Mucosa of rectum (tissue), 2 donors: Measurements from ENCODE around the gene RXRB.
A peak's percentile ranks its signal among the peaks of the same experiment; 100 is the strongest.

Source experiments
- H3K27ac ChIP-seq, 2 donors: one replicate each; pipeline ENCODE4 v1.7.0; 2013; ENCODE audit warnings: inconsistent platforms in 2 of 2, low read depth in 2 of 2, low read length in 2 of 2
- H3K27me3 ChIP-seq, 2 donors: one replicate each; pipeline ENCODE4 v1.7.0; 2013; ENCODE audit warnings: low read length in 2 of 2; ENCODE audit not compliant: control insufficient read depth in 2 of 2, insufficient read depth in 2 of 2
- H3K36me3 ChIP-seq, 2 donors: one replicate each; pipeline ENCODE4 v1.7.0; 2013; ENCODE audit warnings: low read length in 2 of 2; ENCODE audit not compliant: control insufficient read depth in 2 of 2, insufficient read depth in 2 of 2
- H3K4me1 ChIP-seq, 2 donors: one replicate each; pipeline ENCODE4 v1.7.0; 2013; ENCODE audit warnings: low read length in 2 of 2, mild to moderate bottlenecking in 1 of 2; ENCODE audit not compliant: control insufficient read depth in 2 of 2, insufficient read depth in 2 of 2
- H3K4me3 ChIP-seq, 2 donors: one replicate each; pipeline ENCODE4 v1.7.0; 2013; ENCODE audit warnings: low read length in 2 of 2
- H3K9ac ChIP-seq, 2 donors: one replicate each; pipeline ENCODE4 v1.7.0; 2013; ENCODE audit warnings: low read length in 2 of 2, low read depth in 1 of 2, mild to moderate bottlenecking in 1 of 2
- H3K9me3 ChIP-seq, 2 donors: one replicate each; pipeline ENCODE4 v1.7.0; 2013; ENCODE audit warnings: low read length in 2 of 2; ENCODE audit not compliant: control insufficient read depth in 2 of 2
- donor health status: healthy.
- donor health status: Normal muscosa, but diverticular disease.

RXRB gene

DNA sequence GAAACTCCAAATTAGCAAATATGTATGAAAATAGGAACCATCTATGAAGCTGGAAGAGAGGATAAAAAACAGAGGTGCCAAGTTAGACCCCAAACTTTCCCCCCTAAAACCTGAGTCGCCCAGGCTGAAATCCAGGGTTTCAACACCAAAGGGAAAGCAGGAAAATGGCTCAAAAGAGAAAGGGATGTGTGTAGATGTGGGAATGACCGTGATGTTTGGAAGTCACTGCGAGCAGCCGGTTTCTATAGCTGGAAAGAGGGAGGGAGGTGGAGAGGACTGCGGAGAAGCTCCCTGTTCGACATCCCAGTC, 12.3 kb upstream of the RXRB start:
- Histone ChIP-seq H3K9ac (peak overlapping the region in 1 of 2 donors; percentile 47), H3K4me1 (peaks cover 9 to 16% of the 10 kb centered on the region in 2 donors), H3K27me3 (peaks cover 9 to 28% of the 10 kb centered on the region in 2 donors), H3K4me3 (peak overlapping the region; percentile 55 to 63), H3K9me3 (no peaks in the 10 kb centered on the region), H3K36me3 (peaks cover 6 to 10% of the 10 kb centered on the region in 2 donors), H3K27ac (peak overlapping the region in 1 of 2 donors; percentile 18)

DNA sequence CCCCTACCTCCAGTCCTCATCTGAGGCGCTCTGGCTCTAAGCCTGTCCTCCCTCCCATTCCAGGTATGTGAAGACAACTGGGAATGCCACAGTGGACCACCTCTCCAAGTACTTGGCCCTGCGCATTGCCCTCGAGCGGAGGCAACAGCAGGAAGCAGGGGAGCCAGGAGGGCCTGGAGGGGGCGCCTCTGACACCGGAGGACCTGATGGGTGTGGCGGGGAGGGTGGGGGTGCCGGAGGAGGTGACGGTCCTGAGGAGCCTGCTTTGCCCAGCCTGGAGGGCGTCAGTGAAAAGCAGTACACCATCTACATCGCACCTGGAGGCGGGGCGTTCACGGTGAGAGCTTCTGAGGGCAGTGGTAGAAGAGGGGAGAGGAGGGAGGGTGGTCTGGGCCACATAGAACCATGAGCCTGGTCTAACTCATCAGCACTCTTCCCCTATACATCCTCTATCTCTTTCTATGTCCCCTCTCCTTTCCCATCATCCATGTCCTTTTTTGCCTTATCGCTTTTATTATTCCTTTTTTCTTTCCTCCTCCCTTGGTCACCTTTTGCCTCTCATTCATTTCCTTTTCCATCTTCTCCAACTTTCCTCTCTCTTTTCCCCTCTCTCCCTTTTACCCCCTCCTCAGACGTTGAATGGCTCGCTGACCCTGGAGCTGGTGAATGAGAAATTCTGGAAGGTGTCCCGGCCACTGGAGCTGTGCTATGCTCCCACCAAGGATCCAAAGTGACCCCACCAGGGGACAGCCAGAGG, 11.4 kb upstream of the RXRB start:
- Histone ChIP-seq H3K9me3 (no peaks in the 10 kb centered on the region), H3K4me3 (no peak overlapping the region), H3K27me3 (peaks cover 9 to 28% of the 10 kb centered on the region in 2 donors), H3K36me3 (peaks cover 6 to 10% of the 10 kb centered on the region in 2 donors), H3K9ac (no peak overlapping the region), H3K4me1 (peaks cover 12 to 19% of the 10 kb centered on the region in 2 donors), H3K27ac (no peak overlapping the region)

DNA sequence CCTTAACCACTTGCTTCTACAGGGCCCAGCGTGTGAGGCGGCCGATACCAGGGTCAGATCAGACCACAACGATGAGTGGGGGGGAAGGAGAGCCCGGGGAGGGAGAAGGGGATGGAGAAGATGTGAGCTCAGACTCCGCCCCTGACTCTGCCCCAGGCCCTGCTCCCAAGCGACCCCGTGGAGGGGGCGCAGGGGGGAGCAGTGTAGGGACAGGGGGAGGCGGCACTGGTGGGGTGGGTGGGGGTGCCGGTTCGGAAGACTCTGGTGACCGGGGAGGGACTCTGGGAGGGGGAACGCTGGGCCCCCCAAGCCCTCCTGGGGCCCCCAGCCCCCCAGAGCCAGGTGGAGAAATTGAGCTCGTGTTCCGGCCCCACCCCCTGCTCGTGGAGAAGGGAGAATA, 10.7 kb upstream of the RXRB start:
- Histone ChIP-seq H3K4me1 (peaks cover 12 to 19% of the 10 kb centered on the region in 2 donors), H3K36me3 (peaks cover 6 to 10% of the 10 kb centered on the region in 2 donors), H3K27ac (no peak overlapping the region), H3K27me3 (peaks cover 9 to 28% of the 10 kb centered on the region in 2 donors), H3K9ac (no peak overlapping the region), H3K4me3 (no peak overlapping the region), H3K9me3 (no peaks in the 10 kb centered on the region)

DNA sequence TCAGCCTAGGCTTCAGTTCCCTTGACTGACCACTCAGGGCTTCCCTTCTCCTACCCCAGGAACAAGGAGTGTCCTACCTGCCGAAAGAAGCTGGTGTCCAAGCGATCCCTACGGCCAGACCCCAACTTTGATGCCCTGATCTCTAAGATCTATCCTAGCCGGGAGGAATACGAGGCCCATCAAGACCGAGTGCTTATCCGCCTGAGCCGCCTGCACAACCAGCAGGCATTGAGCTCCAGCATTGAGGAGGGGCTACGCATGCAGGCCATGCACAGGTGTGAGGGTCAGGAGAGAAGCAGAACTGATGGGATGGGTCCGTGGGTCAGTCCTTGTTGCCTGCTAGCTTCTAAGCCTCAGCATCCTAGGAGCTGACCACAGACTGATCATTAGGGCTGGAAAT, 9.4 kb upstream of the RXRB start:
- Histone ChIP-seq H3K27ac (no peak overlapping the region), H3K27me3 (peaks cover 9 to 23% of the 10 kb centered on the region in 2 donors)

DNA sequence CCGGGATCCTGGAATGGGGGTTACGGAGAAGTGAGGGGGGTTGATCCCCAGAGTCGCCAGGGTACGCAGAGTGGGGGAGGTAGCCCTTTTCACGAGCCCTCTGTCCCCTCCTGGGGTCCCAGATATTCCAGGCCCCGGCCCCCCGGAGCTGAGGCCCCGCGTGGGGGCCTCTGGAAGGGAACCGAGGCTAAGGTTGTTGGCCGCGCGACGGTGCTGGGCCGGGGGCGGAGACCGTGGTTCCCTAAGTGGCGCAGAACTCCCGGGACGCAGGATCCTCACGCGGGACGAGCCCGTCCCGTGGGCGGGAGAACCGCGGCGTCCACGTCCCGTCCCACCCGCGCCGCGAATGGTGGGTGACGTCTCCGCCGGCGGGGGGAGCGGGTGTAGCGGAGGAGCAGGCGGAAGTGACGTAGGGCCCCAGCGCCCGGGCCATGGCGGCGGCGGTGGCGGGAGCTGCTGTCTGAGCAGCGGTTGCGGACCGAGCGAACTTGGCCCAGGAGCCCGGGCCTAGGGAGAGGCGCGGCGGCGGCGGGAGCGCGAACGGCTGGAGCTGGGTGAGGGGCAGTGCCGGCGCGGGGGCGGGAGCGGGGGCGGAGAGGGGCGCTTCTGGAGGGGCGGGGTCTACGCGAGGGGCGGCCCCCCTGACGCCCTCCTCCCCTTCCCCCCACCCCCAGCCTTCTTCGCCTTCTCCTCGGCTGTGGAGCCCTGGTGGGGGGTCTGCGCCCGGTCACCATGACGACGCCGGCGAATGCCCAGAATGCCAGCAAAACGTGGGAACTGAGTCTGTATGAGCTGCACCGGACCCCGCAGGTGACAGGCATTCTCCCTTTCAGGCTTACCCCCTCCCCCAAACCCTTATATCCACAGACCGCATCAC, 7.9 kb upstream of the RXRB start, which contains the start of gene RING1:
Gene RING1, plus strand, starts transcription at position 410 of the 877 bp plus-strand sequence. Its CDS starts 323 bp downstream, at position 733.
- Histone ChIP-seq H3K36me3 (peaks cover 13 to 15% of the 10 kb centered on the region in 2 donors), H3K27ac (peak within 1 kb of the TSS; percentile 87 to 91), H3K9ac (peak within 1 kb of the TSS; percentile 97 to 98), H3K9me3 (no peaks in the 10 kb centered on the region), H3K4me3 (peak within 1 kb of the TSS; percentile 72 to 90), H3K4me1 (peaks cover 25 to 29% of the 10 kb centered on the region in 2 donors), H3K27me3 (peaks cover 3 to 13% of the 10 kb centered on the region in 2 donors)

More for the DNA sequence above, 9.4 kb upstream of the RXRB start:
- Histone ChIP-seq H3K36me3 (peaks cover 6 to 10% of the 10 kb centered on the region in 2 donors), H3K9me3 (no peaks in the 10 kb centered on the region), H3K9ac (no peak overlapping the region), H3K4me1 (peaks cover 18 to 25% of the 10 kb centered on the region in 2 donors), H3K4me3 (no peak overlapping the region)

DNA sequence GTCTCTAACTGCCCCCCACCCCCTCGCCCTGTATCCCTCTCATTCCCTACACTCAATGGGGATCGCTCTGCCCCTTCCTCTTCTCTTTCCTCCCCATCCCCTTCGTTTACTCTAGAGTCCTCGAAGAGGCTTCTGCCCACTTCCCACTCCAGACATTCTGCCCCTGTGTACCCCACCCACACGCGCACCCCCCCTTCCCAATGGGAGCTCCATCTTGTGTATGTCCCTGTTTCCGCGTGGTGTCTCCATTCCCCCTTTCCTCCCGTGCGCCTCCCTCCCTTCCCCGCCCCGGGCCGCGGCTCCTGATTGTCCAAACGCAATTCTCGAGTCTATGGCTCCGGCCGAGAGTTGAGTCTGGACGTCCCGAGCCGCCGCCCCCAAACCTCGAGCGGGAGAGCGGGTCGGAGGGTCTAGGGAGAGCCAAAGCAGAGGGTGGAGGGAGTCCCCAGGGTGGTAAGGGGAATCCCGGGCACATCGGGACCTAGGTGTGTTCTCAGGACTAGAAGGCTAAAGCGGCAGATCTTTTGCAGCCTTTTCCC, 7.2 kb upstream of the RXRB start:
- H3K9ac ChIP-seq: peak overlapping the region; percentile 97 to 98
- H3K27me3 ChIP-seq: peaks cover 0 to 6% of the 10 kb centered on the region in 2 donors
- H3K9me3 ChIP-seq: no peaks in the 10 kb centered on the region
- H3K27ac ChIP-seq: peak overlapping the region; percentile 87 to 91
- H3K4me1 ChIP-seq: peaks cover 19 to 25% of the 10 kb centered on the region in 2 donors
- H3K4me3 ChIP-seq: peak overlapping the region; percentile 72 to 90
- H3K36me3 ChIP-seq: peaks cover 20 to 22% of the 10 kb centered on the region in 2 donors

DNA sequence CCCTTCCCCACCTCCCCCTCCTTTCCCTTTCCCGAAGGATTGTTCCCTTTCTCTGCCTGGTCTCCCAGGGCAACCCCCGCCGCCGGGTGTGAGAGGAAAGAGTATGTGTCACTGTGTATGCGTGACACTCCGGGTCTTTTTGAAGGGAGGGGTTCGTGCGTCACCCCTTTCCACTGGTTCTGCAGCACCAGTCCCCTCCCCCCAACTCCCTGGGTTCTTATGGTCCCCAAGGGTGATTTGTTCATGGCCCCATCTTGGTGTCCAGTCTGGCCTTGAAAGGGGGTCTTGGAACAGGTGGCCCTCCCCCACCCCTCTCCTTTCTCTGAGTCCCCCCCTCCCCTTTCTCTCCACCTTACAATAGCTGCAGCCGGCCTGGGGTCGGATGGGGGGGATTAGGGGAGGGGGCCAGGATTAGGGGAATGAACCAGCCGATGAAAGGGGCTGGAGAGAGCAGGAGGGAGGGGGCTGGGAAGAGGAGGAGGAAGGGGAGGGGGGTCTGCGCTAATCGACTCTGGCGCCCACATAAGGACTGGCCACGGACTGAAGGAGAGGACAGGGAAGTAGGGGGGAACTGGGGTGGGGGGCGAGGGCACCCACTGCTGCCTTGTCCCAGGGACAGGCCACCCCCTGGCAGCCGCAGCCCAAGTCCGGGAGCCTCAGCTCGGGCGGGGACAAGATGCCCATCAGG, 6.5 kb upstream of the RXRB start:
- Histone ChIP-seq H3K4me3 (peak overlapping the region; percentile 72 to 90), H3K9ac (peak overlapping the region; percentile 10 to 98), H3K27ac (no peak overlapping the region), H3K36me3 (peaks cover 26 to 28% of the 10 kb centered on the region in 2 donors), H3K27me3 (peaks cover 0 to under 1% of the 10 kb centered on the region in 2 donors), H3K9me3 (no peaks in the 10 kb centered on the region), H3K4me1 (peaks cover 24 to 29% of the 10 kb centered on the region in 2 donors)

DNA sequence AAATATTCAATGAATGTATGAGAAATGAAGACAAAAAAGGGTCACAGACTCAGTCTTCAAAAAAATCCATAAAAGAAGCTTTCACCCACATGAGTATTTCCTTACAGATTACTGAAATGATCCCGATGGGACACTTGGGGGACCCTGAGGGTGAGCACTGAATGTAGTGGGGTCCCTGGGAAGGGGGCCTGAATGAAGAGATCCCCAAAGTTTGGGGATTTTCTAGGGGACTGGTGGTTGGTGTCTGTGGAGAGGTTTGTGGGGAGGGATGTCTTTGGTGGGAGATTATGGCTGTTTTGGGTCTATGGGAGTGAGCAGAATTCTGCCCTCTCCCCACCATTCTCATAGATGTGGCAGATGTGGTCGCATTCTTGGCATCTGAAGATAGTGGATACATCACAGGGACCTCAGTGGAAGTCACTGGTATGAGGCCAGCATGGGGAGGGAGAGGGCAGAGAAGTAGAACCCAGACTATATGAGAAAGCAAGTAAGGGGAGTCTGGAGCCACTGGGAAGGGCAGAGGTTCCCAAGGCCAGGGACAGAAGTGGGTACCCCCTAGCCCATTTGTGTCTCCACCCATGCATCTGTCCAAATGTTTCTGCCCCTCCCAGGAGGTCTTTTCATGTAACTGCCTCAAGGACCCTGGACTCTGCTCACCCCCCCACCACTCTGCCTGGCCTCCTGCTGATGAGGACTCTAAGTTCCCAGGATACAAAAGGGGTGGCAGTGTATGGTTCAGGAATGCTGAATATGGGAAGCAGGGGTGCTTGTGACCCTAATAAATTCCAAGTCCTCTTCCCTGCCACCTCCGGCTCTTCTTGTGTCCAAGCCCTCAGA, 5.8 kb upstream of the RXRB start:
- Histone ChIP-seq H3K4me1 (peaks cover 31 to 36% of the 10 kb centered on the region in 2 donors), H3K36me3 (peaks cover 30 to 31% of the 10 kb centered on the region in 2 donors), H3K27me3 (no peaks in the 10 kb centered on the region), H3K9me3 (no peaks in the 10 kb centered on the region), H3K9ac (no peak overlapping the region), H3K4me3 (no peak overlapping the region), H3K27ac (no peak overlapping the region)
